SK-N-SH treated with all-trans-retinoic acid at 6 μM for 48 hours (cell line): ENCODE data around the gene VPS9D1.

Experiments used
- ARNTL ChIP-seq: fragments of 450-650 bp; formaldehyde crosslinking; IDR thresholded peaks from 2 replicates; pipeline ENCODE4 v1.5.0; 2020; ENCODE audit warnings: low read depth, mild to moderate bottlenecking, moderate library complexity, borderline replicate concordance
- CREB5 ChIP-seq: fragments of 250-450 bp; sonication (Bioruptor Pico); IDR thresholded peaks from 2 replicates; pipeline ENCODE4 v1.5.1; 2020; ENCODE audit warnings: low read depth, mild to moderate bottlenecking, moderate library complexity
- ISL1 ChIP-seq: fragments of 250-450 bp; sonication (Bioruptor Pico); IDR thresholded peaks from 2 replicates; pipeline ENCODE4 v2.1.2; 2022; ENCODE audit warnings: mild to moderate bottlenecking, moderate library complexity
- SNAI2 ChIP-seq: fragments of 250-450 bp; sonication (Bioruptor Pico); IDR thresholded peaks from 2 replicates; pipeline ENCODE4 v1.5.0; 2020; ENCODE audit warnings: mild to moderate bottlenecking, moderate library complexity
- TSHZ2 ChIP-seq: fragments of 250-450 bp; sonication (Bioruptor Pico); IDR thresholded peaks from 2 replicates; pipeline ENCODE4 v1.5.0; 2020; ENCODE audit warnings: mild to moderate bottlenecking, moderate library complexity
- ZFP30 ChIP-seq: fragments of 450-650 bp; formaldehyde crosslinking; IDR thresholded peaks from 2 replicates; pipeline ENCODE4 v1.5.0; 2022; ENCODE audit warnings: mild to moderate bottlenecking, moderate library complexity
- TF ChIP-seq, protein P1 (sequence below): fragments of 250-450 bp; sonication (Bioruptor Pico); IDR thresholded peaks from 2 replicates; pipeline ENCODE4 v1.5.1; 2021; ENCODE audit warnings: mild to moderate bottlenecking, moderate library complexity
- TF ChIP-seq, protein P2 (sequence below): fragments of 250-450 bp; sonication (Bioruptor Pico); IDR thresholded peaks from 2 replicates; pipeline ENCODE4 v1.8.0; 2020; ENCODE audit warnings: mild to moderate bottlenecking, moderate library complexity, borderline replicate concordance

DNA sequence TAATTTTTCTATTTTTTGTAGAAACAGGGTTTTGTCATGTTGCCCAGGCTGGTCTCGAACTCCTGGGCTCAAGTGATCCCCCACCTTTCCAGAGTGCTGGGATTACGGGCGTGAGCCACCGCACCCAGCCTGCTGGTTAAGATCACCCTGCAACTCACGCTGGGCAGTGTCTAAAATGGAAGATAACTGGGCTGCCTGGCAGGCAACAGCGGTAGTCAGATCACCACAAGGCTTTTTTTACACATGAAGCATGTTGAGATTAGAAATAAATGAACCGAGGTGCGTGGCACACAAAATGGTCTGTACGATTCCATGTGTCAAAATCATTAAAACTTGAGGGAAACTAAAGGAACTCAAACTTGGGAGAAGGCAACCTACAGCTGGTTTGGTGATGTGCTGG, 27.4 kb upstream of the VPS9D1 start:
- TF ChIP-seq, protein P1, sequence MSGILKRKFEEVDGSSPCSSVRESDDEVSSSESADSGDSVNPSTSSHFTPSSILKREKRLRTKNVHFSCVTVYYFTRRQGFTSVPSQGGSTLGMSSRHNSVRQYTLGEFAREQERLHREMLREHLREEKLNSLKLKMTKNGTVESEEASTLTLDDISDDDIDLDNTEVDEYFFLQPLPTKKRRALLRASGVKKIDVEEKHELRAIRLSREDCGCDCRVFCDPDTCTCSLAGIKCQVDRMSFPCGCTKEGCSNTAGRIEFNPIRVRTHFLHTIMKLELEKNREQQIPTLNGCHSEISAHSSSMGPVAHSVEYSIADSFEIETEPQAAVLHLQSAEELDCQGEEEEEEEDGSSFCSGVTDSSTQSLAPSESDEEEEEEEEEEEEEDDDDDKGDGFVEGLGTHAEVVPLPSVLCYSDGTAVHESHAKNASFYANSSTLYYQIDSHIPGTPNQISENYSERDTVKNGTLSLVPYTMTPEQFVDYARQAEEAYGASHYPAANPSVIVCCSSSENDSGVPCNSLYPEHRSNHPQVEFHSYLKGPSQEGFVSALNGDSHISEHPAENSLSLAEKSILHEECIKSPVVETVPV (CRISPR knock-in tag): no peak
- TF ChIP-seq TSHZ2 (CRISPR knock-in tag) (no peak), ISL1 (CRISPR knock-in tag) (no peak), ZFP30 (CRISPR knock-in tag) (no peak), CREB5 (no peak), ARNTL (no peak), SNAI2 (CRISPR knock-in tag) (no peak)
- TF ChIP-seq, protein P2, sequence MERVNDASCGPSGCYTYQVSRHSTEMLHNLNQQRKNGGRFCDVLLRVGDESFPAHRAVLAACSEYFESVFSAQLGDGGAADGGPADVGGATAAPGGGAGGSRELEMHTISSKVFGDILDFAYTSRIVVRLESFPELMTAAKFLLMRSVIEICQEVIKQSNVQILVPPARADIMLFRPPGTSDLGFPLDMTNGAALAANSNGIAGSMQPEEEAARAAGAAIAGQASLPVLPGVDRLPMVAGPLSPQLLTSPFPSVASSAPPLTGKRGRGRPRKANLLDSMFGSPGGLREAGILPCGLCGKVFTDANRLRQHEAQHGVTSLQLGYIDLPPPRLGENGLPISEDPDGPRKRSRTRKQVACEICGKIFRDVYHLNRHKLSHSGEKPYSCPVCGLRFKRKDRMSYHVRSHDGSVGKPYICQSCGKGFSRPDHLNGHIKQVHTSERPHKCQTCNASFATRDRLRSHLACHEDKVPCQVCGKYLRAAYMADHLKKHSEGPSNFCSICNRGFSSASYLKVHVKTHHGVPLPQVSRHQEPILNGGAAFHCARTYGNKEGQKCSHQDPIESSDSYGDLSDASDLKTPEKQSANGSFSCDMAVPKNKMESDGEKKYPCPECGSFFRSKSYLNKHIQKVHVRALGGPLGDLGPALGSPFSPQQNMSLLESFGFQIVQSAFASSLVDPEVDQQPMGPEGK (CRISPR knock-in tag): no peak
